ENCODE results near the gene TSPEAR.
A peak's percentile ranks its signal among the peaks of the same experiment; 100 is the strongest.

The TSPEAR gene

DNA sequence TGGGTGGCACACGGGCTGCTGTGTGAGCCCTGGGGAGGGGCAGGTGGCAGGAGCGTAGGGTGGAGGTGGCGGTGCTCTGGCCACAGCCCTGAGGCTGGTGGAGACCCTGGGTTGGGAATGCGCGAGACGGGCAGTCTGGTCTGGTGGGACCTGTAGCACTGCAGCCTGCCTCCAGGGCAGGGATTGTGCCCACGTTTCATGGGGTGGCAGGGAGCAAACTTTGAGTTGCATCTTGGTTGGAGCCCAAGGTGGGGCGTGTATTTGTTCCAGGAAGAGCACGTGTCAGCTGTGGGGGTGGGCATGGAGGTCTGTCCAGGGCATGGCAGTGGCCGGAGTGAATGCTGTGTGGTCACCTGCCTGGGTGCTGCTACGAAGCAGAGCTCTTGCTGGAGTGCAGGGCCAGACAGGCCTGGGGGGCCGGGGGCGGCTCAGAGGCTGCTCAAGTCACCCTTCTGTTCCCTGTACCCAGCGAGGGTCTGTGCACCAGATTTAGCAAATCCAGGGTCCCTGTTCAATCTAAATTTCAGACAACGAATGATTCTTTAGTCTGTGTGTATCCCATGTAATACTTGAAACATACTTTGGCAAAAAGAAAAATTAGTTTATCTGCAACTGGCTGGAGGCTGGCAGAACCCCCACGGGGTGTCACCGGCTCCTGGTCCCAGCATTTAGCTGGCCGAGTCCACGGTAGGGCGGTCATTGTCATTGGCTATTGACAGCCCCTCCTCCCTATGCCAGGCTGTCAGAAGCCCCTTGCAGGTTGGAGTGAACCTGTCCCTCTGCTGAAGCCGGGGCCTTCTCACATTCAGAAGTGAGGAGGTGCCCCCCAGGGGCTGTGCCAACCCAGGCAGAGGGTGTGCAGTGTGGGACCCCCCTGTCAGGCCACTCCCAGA lies 198.6 kb downstream of the TSPEAR start:
- Histone ChIP-seq H3K27ac (no peak overlapping the region), H3K4me1 (peaks cover 10 to 43% (median 34%) of the 10 kb centered on the region in 10 experiments), H4K20me1 (peaks cover 0 to 27% (median 0%) of the 10 kb centered on the region in 11 experiments; a peak in 2 of 22 replicates), H3K9ac (no peak overlapping the region), H3K4me2 (no peak overlapping the region), H3K36me3 (peaks cover 0 to 21% (median 6%) of the 10 kb centered on the region in 11 experiments; a peak in 8 of 22 replicates), H3K27me3 (no peaks in the 10 kb centered on the region), H3K4me3 (no peak overlapping the region), H3K9me3 (replicated peaks in 1 of 11) (peaks cover 0 to 12% (median 0%) of the 10 kb centered on the region in 11 experiments; a peak in 2 of 22 replicates)
- TF ChIP-seq Cebpa-rat (IDR thresholded peaks at IDR 0.05), result no peak

- Histone ChIP-seq H3K4me1 (peaks cover 19 to 50% (median 40%) of the 10 kb centered on the region in 10 experiments), H3K27me3 (no peaks in the 10 kb centered on the region), H3K4me2 (no peak overlapping the region), H4K20me1 (peaks cover 0 to 27% (median 0%) of the 10 kb centered on the region in 11 experiments; a peak in 2 of 22 replicates), H3K27ac (no peak overlapping the region), H3K36me3 (peaks cover 0 to 21% (median 6%) of the 10 kb centered on the region in 11 experiments; a peak in 9 of 22 replicates), H3K9me3 (replicated peaks in 1 of 11) (peaks cover 0 to 5% (median 0%) of the 10 kb centered on the region in 11 experiments; a peak in 1 of 22 replicates), H3K4me3 (no peak overlapping the region), H3K9ac (no peak overlapping the region)
- TF ChIP-seq Cebpa-rat (IDR thresholded peaks at IDR 0.05), result no peak
These were observed 199.5 kb downstream of the TSPEAR start for GRCh38 chr21:44511938-44512275.

DNA sequence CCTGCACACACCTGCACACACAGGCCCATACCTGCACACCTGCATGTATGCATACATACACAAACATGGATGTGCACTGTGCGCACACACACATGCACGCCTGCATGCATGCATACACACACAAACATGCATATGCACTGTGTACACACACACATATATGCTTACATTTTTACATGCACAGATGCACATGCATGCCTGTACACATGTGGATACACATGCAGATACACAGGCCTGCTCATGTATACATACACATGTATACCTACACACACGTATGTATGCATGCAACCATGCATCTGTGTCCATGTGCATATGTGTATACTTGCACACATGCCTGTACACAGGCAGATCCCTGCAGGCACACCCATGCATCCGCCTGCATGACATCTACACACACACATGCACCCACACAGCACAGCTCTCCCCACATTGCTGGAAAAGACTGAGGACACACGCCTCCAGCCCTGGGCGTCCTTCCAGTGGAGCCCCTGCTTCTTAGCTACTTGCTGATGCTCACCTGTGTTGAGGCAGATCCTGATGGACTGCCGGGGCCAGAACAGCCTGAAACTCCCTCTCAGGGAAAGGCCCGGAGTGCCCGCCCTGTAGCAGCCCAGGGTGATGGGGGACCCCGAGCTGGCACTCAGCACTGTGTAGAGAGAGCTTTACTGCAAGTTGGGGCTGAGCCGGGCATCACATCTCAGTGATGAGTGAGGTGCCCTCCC lies 200.0 kb downstream of the TSPEAR start:
- no peak overlapping the region for H3K4me3 ChIP-seq
- no peak for TF ChIP-seq Cebpa-rat (IDR thresholded peaks at IDR 0.05)
- no peak overlapping the region for H3K9ac ChIP-seq
- H4K20me1 ChIP-seq, result peaks cover 0 to 27% (median 0%) of the 10 kb centered on the region in 11 experiments; a peak in 2 of 22 replicates
- H3K27ac ChIP-seq, result no peak overlapping the region
- no peaks in the 10 kb centered on the region for H3K9me3 ChIP-seq (replicated peaks in 1 of 11)
- no peaks in the 10 kb centered on the region for H3K27me3 ChIP-seq
- peaks cover 22 to 56% (median 46%) of the 10 kb centered on the region in 10 experiments for H3K4me1 ChIP-seq
- peak overlapping the region in 4 of 11 experiments; percentile 64 to 84 (median 67); a peak in 3 of 22 replicates for H3K4me2 ChIP-seq
- peaks cover 0 to 24% (median 6%) of the 10 kb centered on the region in 11 experiments; a peak in 9 of 22 replicates for H3K36me3 ChIP-seq

DNA sequence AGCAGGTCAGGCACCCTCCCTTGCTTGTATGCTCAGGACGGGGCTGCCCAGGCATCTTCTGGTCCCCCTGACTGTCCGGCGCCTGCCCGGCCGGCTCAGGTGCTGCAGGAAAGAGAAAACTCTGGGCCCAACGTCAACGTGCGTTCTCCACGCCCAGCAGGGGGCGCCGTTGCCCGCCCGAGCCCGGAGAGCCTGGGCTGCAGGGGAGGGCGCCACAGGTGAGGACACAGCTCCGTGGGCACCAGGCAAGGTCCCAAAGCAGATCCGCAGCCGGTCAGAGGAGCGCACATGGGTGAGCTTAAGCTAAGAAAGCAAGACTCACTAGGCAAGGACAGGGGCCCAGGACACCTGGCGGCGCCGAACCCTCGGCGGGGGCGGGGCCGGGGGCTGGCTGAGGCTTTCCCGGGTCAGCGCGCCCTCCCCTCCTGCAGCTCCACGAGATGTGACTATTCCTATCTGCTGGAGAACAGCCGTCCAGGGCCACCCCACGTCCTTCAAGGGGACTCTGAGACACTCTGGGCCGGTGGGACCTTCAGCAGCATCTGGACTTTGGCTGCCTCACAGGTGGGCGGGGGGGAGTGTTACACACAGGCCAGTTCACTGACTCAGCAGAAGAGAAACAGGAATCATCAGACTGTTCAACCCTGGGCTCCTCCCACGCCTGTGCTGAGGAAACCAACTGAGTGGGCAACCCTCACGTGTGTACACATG lies 200.7 kb downstream of the TSPEAR start:
- Histone ChIP-seq H3K9ac (peak overlapping the region in 1 of 11 experiments; percentile 18; a peak in 1 of 22 replicates), H3K36me3 (peaks cover 0 to 28% (median 6%) of the 10 kb centered on the region in 11 experiments; a peak in 9 of 22 replicates), H3K4me1 (peaks cover 22 to 54% (median 45%) of the 10 kb centered on the region in 10 experiments), H3K4me2 (peak overlapping the region; percentile 13 to 84 (median 54); a peak in 20 of 22 replicates), H3K4me3 (no peak overlapping the region), H3K27ac (no peak overlapping the region), H3K27me3 (no peaks in the 10 kb centered on the region), H4K20me1 (peaks cover 0 to 27% (median 0%) of the 10 kb centered on the region in 11 experiments; a peak in 2 of 22 replicates), H3K9me3 (replicated peaks in 1 of 11) (no peaks in the 10 kb centered on the region)
- no peak for TF ChIP-seq Cebpa-rat (IDR thresholded peaks at IDR 0.05)

DNA sequence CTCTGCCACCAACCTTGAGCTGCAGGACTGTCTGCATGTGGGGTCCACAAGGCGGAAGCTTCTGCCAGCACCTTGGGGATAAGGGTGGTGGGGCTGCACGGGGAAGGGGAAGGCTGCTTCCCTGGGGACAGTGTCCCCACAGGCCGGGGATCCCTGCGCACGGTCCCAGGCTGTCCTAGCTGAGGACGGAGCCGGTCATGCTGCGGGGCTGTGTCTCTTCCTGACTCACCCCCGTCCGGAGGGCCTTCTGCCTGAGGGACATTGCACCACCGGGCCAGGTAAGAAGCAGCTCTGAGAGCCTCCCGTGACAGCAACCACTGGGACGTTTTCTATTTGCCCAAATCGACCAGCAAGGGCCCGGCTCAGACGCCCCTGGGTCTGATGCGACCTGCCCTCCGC lies 201.3 kb downstream of the TSPEAR start:
- Histone ChIP-seq H3K27ac (no peak overlapping the region), H3K9ac (peak overlapping the region in 1 of 11 experiments; percentile 18; a peak in 1 of 22 replicates), H4K20me1 (peaks cover 0 to 27% (median 0%) of the 10 kb centered on the region in 11 experiments; a peak in 2 of 22 replicates), H3K4me2 (peak overlapping the region; percentile 13 to 84 (median 54); a peak in 19 of 22 replicates), H3K36me3 (peaks cover 0 to 28% (median 6%) of the 10 kb centered on the region in 11 experiments; a peak in 9 of 22 replicates), H3K9me3 (replicated peaks in 1 of 11) (no peaks in the 10 kb centered on the region), H3K4me3 (no peak overlapping the region), H3K4me1 (peaks cover 23 to 50% (median 41%) of the 10 kb centered on the region in 10 experiments), H3K27me3 (no peaks in the 10 kb centered on the region)
- TF ChIP-seq Cebpa-rat (IDR thresholded peaks at IDR 0.05), result no peak

GRCh38 chr21:44509539-44509938 lies 201.8 kb downstream of the TSPEAR start:
- H3K4me1 ChIP-seq, result peaks cover 29 to 50% (median 41%) of the 10 kb centered on the region in 10 experiments
- peaks cover 0 to 27% (median 0%) of the 10 kb centered on the region in 11 experiments; a peak in 2 of 22 replicates for H4K20me1 ChIP-seq
- no peak overlapping the region for H3K4me3 ChIP-seq
- H3K9me3 ChIP-seq (replicated peaks in 1 of 11), result no peaks in the 10 kb centered on the region
- H3K9ac ChIP-seq, result no peak overlapping the region
- no peaks in the 10 kb centered on the region for H3K27me3 ChIP-seq
- TF ChIP-seq Cebpa-rat (IDR thresholded peaks at IDR 0.05), result no peak
- H3K27ac ChIP-seq, result no peak overlapping the region
- peaks cover 0 to 28% (median 6%) of the 10 kb centered on the region in 11 experiments; a peak in 9 of 22 replicates for H3K36me3 ChIP-seq
- peak overlapping the region in 2 of 11 experiments; percentile 32 to 45; a peak in 1 of 22 replicates for H3K4me2 ChIP-seq

- no peak overlapping the region for H3K4me2 ChIP-seq
- no peak for TF ChIP-seq Cebpa-rat (IDR thresholded peaks at IDR 0.05)
These were observed 202.5 kb downstream of the TSPEAR start for GRCh38 chr21:44508711-44509445.

DNA sequence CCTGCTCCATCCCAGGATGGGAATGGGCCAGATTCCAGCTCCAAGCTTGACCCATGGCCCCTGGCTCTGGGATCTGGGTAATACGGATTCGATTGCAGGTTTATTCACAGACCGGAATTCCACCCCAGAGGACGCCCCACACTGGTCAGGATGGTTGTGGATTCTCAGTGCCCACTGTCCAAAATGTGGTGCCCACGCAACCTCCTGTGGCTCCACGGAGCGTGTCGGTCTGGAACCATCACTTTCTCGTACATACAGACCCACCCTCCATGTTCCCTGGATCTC lies 203.0 kb downstream of the TSPEAR start:
- Histone ChIP-seq H3K4me2 (no peak overlapping the region), H3K9ac (no peak overlapping the region)
- no peak for TF ChIP-seq Cebpa-rat (IDR thresholded peaks at IDR 0.05)

More at GRCh38 chr21:44508711-44509445, 202.5 kb downstream of the TSPEAR start:
- H3K9me3 ChIP-seq (replicated peaks in 1 of 11), result no peaks in the 10 kb centered on the region
- no peak overlapping the region for H3K27ac ChIP-seq
- H3K4me1 ChIP-seq, result peaks cover 35 to 51% (median 44%) of the 10 kb centered on the region in 10 experiments
- H3K36me3 ChIP-seq, result peaks cover 0 to 28% (median 6%) of the 10 kb centered on the region in 11 experiments; a peak in 9 of 22 replicates
- H4K20me1 ChIP-seq, result peaks cover 0 to 22% (median 0%) of the 10 kb centered on the region in 11 experiments; a peak in 2 of 22 replicates
- H3K9ac ChIP-seq, result no peak overlapping the region
- H3K4me3 ChIP-seq, result no peak overlapping the region
- no peaks in the 10 kb centered on the region for H3K27me3 ChIP-seq

More for the DNA sequence above, 203.0 kb downstream of the TSPEAR start:
- H3K4me1 ChIP-seq, result peaks cover 40 to 55% (median 49%) of the 10 kb centered on the region in 10 experiments
- H3K36me3 ChIP-seq, result peaks cover 0 to 28% (median 6%) of the 10 kb centered on the region in 11 experiments; a peak in 9 of 22 replicates
- peaks cover 0 to 21% (median 0%) of the 10 kb centered on the region in 11 experiments; a peak in 2 of 22 replicates for H4K20me1 ChIP-seq
- H3K27ac ChIP-seq, result no peak overlapping the region
- H3K9me3 ChIP-seq (replicated peaks in 1 of 11), result no peaks in the 10 kb centered on the region
- H3K27me3 ChIP-seq, result no peaks in the 10 kb centered on the region
- no peak overlapping the region for H3K4me3 ChIP-seq

Data from BLaER1 treated with 17β-estradiol and CSF1 and Interleukin-3, amounts not matched to agents 10 nM and 100 nM (cell line).